ENCODE results near the gene ARHGAP26. TPM values are rescaled to one million over a fixed set of nuclear protein-coding genes. Genes with fewer than 3 reads are reported as not detected.

ARHGAP26 gene
- total RNA-seq, 4 donors from 2014 or later = 11.1 to 36.1 (median 21.8) TPM

DNA sequence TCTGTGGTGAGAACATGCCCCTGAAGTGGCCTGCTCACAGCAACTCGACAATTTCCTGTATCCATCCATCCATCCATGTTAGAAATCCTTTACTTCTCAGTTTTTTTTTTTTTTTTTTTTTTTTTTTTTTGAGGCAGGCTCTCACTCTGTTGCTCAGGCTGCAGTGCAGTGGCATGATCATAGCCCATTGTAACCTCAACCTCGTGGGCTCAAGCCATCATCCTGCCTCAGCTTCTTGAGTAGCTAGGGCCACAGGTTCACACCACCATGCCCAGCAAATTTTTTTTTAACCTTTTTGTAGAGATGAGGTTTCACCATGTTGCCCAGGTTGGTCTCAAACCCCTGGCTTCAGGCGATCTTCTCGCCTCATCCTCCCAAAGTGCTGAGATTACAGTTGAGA is 259.1 kb downstream of the ARHGAP26 start:
- Histone ChIP-seq H3K27me3 (no peaks in the 10 kb centered on the region), H3K9me3 (no peaks in the 10 kb centered on the region), H3K4me1 (peaks cover 7% of the 10 kb centered on the region), H3K4me3 (no peak overlapping the region), H3K36me3 (no peaks in the 10 kb centered on the region), H3K27ac (no peak overlapping the region)
- DNase-seq (ENCODE audit: low spot score in 2 of 2) = no peak
- TF ChIP-seq EP300 (IDR thresholded peaks at IDR 0.05) (no peak), POLR2A (IDR thresholded peaks at IDR 0.05) (no peak), CTCF (IDR thresholded peaks at IDR 0.05) (no peak), POLR2AphosphoS5 (IDR thresholded peaks at IDR 0.05) (no peak)
- WGBS = 95% methylated on average over 4 of the region's 4 CpGs

- Histone ChIP-seq H3K4me1 (peaks cover 3% of the 10 kb centered on the region), H3K36me3 (no peaks in the 10 kb centered on the region), H3K27me3 (no peaks in the 10 kb centered on the region), H3K4me3 (no peak overlapping the region), H3K27ac (no peak overlapping the region), H3K9me3 (no peaks in the 10 kb centered on the region)
- no peak for DNase-seq (ENCODE audit: low spot score in 2 of 2)
- WGBS = 82% methylated on average over 2 of the region's 2 CpGs
- no peak for TF ChIP-seq CTCF (IDR thresholded peaks at IDR 0.05)
These were observed 260.2 kb downstream of the ARHGAP26 start for GRCh38 chr5:143030349-143030748.

- no peak overlapping the region for H3K4me3 ChIP-seq
- H3K4me1 ChIP-seq = no peaks in the 10 kb centered on the region
- no peaks in the 10 kb centered on the region for H3K9me3 ChIP-seq
- no peaks in the 10 kb centered on the region for H3K27me3 ChIP-seq
- TF ChIP-seq EP300 (IDR thresholded peaks at IDR 0.05) (no peak), POLR2A (IDR thresholded peaks at IDR 0.05) (no peak), CTCF (IDR thresholded peaks at IDR 0.05) (no peak), POLR2AphosphoS5 (IDR thresholded peaks at IDR 0.05) (no peak)
- H3K27ac ChIP-seq = no peak overlapping the region
- WGBS = 93% methylated on average over 13 of the region's 13 CpGs
- DNase-seq (ENCODE audit: low spot score in 2 of 2) = no peak
- H3K36me3 ChIP-seq = no peaks in the 10 kb centered on the region
These were observed 261.8 kb downstream of the ARHGAP26 start for GRCh38 chr5:143031781-143032580.

DNA sequence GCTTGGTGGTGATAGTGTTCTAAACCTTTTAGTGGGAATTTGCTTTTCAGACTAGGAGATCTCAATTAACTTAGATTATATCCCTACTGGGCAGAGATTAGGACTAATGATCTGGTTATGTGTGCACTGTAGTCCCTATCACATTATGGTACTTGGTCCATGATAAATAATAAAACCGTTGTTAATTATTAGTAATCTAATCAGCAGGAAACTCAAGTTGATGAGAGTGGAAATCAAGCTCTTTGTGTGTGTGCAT is 262.3 kb downstream of the ARHGAP26 start:
- Histone ChIP-seq H3K27me3 (no peaks in the 10 kb centered on the region), H3K9me3 (no peaks in the 10 kb centered on the region), H3K4me3 (no peak overlapping the region), H3K36me3 (no peaks in the 10 kb centered on the region), H3K4me1 (no peaks in the 10 kb centered on the region), H3K27ac (no peak overlapping the region)
- 91% methylated on average over 1 of the region's 1 CpG for WGBS
- no peak for TF ChIP-seq POLR2A (IDR thresholded peaks at IDR 0.05)
- no peak for TF ChIP-seq POLR2AphosphoS5 (IDR thresholded peaks at IDR 0.05)
- TF ChIP-seq EP300 (IDR thresholded peaks at IDR 0.05) = no peak
- no peak for TF ChIP-seq CTCF (IDR thresholded peaks at IDR 0.05)
- no peak for DNase-seq (ENCODE audit: low spot score in 2 of 2)

DNA sequence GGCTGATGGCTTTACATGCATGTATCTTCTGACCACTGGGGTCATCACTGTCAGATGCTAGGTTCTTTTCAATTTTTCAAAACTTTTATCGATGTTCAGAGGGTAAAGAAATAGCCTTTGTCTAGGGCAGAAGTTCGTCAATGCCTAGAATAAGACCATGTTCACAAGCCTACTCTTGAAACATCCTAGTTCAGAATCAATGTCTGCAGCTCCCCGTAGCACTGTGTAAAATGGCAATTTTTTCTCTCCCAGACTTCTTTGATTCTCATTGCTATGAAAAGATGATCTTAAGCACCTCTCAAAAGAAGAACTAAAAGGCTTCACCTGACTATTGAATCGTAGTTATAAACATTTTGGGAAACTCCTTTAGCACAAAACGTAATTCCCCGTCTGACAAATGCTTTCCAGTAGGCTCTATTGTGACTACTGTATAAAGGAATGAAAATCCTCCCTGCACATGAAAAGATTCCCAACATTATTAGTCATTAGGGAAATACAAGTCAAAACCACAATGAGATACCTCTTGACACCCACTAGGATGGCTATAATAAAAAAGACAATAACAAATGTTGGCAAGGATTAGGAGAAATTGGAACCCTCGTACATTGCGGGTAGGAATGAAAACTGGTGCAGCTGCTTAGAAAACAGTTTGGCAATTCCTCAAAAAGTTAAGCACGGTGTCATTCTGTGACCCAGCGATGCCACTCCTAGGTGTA is 263.5 kb downstream of the ARHGAP26 start:
- H3K4me1 ChIP-seq = no peaks in the 10 kb centered on the region

More for the DNA sequence above, 263.5 kb downstream of the ARHGAP26 start:
- DNase-seq (ENCODE audit: low spot score in 2 of 2) = no peak
- WGBS = 53% methylated on average over 10 of the region's 10 CpGs
- peaks cover 3% of the 10 kb centered on the region for H3K36me3 ChIP-seq
- no peaks in the 10 kb centered on the region for H3K27me3 ChIP-seq
- H3K4me3 ChIP-seq = no peak overlapping the region
- H3K27ac ChIP-seq = no peak overlapping the region
- H3K9me3 ChIP-seq = no peaks in the 10 kb centered on the region
- TF ChIP-seq POLR2A (IDR thresholded peaks at IDR 0.05) = no peak
- TF ChIP-seq CTCF (IDR thresholded peaks at IDR 0.05) = no peak
